GM19438 (cell line): ENCODE results near the gene G6PC3.

Experiments used
- ATAC-seq: cut with Tn5 transposase; IDR thresholded peaks from one replicate; pipeline ENCODE4 v1.9.1; 2021; ENCODE audit warnings: low read depth; ENCODE audit not compliant: unreplicated experiment

G6PC3 gene

GRCh38 chr17:44059101-44059892, 11.2 kb upstream of the G6PC3 start:
- ATAC-seq: no peak

- ATAC-seq: no peak
Measured at GRCh38 chr17:44061446-44061845, 9.1 kb upstream of the G6PC3 start.

DNA sequence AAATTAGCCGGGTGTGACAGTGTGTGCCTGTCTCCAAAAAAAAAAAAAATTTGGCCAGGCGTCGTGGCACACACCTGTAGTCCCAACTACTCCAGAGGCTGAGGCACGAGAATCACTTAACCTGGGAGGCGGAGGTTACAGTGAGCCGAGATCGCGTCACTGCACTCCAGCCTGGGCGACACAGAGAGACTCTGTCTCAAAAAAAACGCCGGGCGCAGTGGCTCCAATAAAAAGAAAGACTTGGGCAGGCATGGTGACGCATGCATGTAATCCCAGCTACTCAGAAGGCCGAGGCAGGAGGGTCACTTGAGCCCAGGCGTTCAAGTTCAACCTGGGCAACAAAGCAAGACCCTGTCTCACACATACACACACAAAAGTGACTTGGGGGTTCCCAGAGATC, 7.7 kb upstream of the G6PC3 start:
- ATAC-seq: no peak

GRCh38 chr17:44063704-44064639, 6.6 kb upstream of the G6PC3 start:
- no peak for ATAC-seq

- ATAC-seq: no peak
Measured at GRCh38 chr17:44065668-44066203, 4.8 kb upstream of the G6PC3 start.

- ATAC-seq: peak; percentile 53
Measured at GRCh38 chr17:44066204-44066930, 4.2 kb upstream of the G6PC3 start, which contains the start of gene LSM12. Gene LSM12 (minus strand): TSS chr17:44066671. CDS start chr17:44066587, 84 bp downstream.

DNA sequence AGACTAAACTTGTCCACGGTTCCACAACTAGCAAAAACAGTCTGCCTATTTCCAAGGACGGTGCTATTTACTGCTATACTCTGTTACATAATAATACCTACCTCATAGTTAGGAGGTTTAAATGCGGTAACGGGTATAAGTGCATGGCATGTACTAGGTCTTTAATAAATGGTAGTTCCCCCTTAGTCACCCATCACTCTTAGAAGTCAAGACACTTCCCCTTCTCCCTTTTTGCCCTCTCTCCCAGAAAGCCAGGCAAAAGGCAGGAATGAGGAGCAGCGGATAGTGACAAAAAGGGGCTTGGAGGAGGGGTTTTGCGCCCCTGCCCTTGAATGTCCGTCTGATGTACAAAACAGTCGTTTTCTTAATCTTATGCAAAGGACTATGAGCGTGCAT, 3.0 kb upstream of the G6PC3 start:
- no peak for ATAC-seq

GRCh38 chr17:44069974-44070454, 521 bp upstream of the G6PC3 start:
- ATAC-seq: no peak

DNA sequence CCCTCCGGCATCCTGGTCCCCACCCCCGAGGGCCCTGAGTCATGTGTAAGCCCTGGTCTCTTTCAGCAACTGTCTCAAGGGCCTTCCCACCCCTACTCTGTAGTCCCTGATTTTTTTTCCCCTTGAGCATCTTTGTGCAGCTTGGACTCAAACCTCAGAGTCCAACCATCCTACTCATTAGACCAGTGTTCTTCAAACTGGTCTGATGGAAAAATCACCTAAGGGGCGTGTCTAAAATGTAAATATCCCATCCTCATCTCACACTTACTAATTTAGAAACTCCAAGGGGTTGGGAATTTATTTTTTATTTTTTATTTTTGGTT, 624 bp downstream of the G6PC3 start:
- no peak for ATAC-seq

- no peak for ATAC-seq
Measured at GRCh38 chr17:44071772-44072171, 1.2 kb downstream of the G6PC3 start.

DNA sequence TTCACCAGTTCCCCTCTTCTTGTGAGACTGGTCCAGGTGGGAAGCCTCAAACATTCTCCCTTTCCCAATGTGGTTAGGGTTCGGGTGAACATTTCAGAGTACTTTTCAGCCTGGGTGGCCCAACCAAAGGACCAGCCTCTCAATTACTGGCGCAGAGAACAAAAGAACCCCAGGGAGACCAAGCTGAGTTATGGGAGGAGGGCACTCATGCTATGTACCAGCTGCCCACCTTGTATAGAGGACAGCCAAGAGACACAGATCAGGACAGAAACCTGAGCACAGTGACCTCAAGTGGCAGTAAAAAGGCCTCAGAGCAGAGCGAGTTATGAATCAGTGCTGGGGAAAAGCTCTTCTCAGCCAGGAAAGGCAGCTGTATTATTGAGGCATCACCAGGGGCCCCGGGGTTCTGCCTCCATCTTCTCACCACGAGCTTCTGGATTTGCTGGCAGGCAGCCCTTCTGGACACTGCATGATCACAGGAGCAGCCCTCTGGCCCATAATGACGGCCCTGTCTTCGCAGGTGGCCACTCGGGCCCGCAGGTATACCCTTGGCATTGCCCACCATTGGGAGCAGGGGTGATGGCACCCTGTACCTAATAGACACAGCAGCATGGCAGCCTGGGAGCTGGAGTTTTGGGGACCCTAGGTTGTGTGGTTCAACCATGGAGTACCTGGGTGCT, 3.8 kb downstream of the G6PC3 start:
- no peak for ATAC-seq

DNA sequence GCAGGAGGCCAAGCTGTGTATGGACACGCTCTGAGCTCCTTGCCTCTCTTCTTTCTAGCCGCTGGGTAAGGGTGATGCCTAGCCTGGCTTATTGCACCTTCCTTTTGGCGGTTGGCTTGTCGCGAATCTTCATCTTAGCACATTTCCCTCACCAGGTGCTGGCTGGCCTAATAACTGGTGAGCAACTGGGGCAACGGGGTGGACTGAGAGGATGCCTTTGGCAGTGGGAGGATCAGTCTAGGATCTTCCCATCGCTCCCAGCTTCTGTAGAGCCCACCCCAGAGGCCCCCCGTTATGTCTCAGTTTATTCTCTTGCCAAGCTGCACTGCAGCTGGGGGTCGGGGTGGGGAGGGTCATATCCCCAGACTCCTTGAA, 4.4 kb downstream of the G6PC3 start:
- no peak for ATAC-seq

DNA sequence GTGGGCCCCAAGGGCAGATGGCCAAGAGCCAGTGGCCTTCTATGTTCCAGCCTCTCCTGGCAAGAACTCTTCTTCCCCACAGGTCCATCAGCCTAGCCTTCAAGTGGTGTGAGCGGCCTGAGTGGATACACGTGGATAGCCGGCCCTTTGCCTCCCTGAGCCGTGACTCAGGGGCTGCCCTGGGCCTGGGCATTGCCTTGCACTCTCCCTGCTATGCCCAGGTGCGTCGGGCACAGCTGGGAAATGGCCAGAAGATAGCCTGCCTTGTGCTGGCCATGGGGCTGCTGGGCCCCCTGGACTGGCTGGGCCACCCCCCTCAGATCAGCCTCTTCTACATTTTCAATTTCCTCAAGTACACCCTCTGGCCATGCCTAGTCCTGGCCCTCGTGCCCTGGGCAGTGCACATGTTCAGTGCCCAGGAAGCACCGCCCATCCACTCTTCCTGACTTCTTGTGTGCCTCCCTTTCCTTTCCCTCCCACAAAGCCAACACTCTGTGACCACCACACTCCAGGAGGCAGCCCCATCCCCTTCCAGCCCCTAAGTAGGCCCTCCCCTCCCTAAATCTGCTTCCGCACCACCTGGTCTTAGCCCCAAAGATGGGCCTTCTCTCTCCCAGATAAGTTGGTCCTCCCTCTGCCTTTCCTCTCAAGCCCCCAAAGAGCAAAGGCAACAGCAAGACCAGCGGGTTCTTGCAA, 5.2 kb downstream of the G6PC3 start:
- no peak for ATAC-seq

GRCh38 chr17:44076716-44077594, 6.4 kb downstream of the G6PC3 start:
- no peak for ATAC-seq

GRCh38 chr17:44077595-44077909, 7.0 kb downstream of the G6PC3 start:
- no peak for ATAC-seq

GRCh38 chr17:44078412-44078811, 7.9 kb downstream of the G6PC3 start:
- no peak for ATAC-seq

DNA sequence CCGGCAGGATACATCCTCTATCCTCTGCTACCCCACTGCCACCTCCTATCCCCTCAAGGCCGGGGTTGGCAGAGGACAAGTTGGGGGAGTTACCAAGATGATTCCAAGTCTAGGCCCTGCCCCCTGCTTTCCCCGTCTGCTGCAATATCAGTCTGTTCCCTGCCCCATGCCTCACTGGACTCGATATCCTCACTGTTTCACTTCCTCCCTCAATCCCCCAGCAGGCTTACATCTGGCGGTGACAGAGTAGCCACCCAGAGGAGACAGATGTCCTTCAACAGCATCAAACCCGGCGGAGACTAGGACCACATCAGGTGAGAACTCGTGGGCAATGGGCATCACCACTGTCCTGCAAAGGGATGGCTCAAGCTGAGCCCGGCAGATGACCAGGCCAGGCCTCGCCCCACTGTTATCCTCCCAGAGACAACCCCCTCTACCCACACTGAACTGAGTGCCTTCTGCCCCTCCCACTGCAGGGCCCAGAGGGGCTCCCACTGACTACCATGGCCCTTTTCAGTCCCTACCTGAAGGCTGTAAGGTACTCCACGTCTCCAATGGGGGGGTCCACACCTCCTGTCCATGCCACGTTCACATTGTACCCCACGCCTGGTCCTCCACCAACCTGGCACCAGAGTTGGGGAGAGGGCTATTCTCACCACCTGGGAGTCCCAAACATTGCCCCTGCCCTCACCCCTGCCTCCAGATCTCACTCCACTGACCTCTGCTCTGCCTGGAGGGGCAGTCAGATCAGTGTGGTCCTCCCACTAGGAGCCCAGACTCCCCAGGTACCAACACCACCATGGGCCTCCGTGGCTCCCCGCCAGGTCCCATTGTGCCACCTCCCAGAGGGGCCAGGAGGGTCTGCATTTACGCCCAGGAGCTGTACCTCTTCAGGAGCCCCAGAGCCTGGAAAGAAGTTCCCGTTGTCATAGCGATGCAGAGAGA, 9.6 kb downstream of the G6PC3 start:
- no peak for ATAC-seq

DNA sequence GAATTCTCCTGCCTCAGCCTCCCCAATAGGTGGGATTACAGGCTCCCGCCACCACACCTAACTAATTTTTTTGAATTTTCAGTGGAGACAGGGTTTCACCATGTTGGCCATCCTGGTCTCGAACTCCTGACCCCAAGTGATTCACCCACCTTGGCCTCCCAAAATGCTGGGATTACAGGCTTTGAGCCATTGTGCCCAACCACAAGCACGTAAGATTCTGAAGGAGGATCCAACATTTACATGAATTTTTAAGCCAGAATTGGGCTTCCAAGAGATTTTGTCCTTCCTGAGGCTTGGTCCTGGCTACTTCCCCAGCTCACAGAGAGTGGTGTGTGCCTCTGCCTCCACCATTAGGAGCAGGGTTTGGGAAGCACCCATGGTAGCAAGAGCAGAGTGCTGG, 11.1 kb downstream of the G6PC3 start:
- no peak for ATAC-seq
